Globus pallidus (tissue), 1 donor: ENCODE results near the gene TTBK2.
"Not testable (repeated sequence)": the region's sequence is repeated elsewhere in the genome, so short reads cannot be mapped to it uniquely, and the experiment has no call there.

Experiments
- DNase-seq: peaks from one replicate; pipeline ENCODE4 v3.0.0-alpha.2; 2015; ENCODE audit warnings: low spot score

The TTBK2 gene

DNA sequence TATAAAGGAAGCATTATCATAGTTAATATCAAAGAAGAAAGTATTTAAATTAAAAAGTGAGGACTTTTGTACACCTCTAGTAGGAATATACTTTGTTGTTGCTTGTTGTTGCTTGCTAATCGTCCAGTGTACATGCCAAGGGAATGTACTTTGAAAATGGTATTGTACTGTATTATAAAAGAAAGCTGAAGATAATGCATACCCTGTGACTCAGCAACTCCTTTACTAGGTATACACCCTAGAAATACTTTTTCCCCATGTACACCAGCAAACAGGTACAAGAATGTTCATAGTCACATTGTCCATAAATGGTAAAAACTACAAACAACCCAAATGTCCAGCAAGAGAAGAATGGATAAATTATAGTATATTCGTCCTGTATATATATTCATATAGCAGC is 12.0 kb downstream of the TTBK2 start:
- no peak for DNase-seq

- DNase-seq = no peak
Measured at GRCh38 chr15:42903388-42904324, 16.9 kb downstream of the TTBK2 start.

DNA sequence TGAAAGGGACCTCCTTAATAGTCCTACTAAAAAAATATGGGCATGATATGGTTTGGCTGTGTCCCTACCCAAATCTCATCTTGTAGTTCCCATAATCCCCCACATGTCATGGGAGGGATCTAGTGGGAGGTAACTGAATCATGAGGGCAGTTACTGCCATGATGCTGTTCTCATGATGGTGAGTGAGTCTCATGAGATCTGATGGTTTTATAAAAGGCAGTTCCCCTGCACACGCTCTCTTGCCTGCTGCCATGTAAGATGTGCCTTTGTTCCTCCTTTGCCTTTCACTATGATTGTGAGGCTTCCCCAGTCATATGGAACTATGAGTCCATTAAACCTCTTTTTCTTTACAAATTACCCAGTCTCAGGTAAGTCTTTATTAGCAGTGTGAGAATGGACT is 26.7 kb downstream of the TTBK2 start:
- not testable (repeated sequence) for DNase-seq

DNA sequence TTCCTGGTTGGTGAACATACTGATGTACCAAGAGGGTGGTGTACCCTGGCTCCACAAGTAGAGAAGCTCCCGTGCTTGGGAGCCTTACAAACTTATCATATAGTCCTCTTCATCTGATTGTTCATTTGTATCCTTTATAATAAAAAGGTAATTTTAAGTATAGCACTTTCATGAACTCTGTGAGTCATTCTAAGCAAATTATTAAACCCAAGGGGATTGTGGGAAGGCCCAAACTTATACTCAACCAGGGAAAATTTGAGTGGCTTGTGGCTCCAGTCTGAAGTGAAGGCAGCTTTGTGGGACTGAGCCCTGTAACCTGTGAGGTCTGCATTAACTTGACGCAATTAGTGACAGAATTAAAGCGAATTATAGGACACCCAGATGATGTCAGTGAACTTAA is 29.0 kb downstream of the TTBK2 start:
- DNase-seq = no peak

DNA sequence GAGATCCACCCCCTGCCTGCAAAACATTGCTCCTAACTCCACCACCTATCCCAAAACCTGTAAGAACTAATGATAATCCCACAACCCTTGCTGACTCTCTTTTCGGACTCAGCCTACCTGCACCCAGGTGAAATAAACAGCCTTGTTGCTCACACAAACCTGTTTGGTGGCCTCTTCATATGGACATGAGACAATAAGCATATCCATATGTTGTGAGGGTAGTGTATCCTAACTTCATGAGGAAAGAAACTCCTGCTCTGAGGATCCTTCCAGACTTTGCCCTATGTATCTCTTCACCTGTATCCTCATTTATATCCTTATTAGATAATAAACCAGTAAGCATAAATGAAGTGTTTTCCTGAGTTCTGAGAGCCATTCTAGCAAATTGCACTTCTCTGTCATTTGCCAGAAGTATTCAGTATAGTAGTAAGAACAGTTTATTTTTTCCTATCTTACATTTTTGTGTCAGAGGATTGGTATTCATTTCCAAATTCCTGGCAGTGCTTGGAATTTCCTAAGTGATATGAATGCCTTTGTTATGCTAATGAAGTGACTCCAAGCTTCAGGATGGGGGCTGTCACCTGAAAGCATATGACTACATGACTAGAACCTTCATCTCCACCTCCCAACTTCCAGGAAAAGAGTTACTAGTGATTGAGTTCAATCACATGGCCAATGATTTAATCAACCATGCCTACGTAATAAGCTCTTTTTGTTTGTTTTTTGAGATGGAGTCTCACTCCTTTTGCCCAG is 30.2 kb downstream of the TTBK2 start:
- no peak for DNase-seq

DNA sequence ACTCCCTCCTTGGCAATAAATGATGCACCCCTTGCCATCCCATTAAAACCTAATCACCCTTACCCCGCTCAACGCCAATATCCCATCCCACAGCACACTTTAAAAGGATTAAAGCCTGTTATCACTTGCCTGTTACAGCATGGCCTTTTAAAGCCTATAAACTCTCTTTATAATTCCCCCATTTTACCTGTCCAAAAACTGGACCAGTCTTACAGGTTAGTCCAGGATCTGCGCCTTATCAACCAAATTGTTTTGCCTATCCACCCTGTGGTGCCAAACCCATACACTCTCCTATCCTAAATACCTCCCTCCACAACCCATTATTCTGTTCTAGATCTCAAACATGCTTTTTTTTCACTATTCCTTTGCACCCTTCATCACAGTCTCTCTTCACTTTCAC is 33.2 kb downstream of the TTBK2 start:
- DNase-seq = not testable (repeated sequence)

DNA sequence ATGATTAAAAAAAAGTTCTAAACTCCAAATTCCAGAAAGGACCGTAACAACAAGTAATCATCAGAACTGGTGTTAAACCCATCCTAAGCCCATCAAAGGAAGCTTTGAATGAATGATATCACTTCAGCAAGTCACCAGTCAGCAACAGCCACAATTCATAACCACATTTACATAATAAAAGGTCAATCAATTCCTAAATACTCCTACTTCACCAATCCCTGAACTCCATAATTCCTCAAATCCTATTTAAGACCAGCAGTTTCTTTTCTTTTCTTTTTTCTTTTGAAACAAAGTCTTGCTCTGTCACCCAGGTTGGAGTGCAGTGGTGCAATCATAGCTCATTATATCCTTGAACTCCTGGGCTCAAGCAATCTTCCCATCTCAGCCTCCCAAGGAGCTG is 40.5 kb downstream of the TTBK2 start:
- no peak for DNase-seq

GRCh38 chr15:42879443-42879842 is 41.1 kb downstream of the TTBK2 start:
- DNase-seq = no peak

DNA sequence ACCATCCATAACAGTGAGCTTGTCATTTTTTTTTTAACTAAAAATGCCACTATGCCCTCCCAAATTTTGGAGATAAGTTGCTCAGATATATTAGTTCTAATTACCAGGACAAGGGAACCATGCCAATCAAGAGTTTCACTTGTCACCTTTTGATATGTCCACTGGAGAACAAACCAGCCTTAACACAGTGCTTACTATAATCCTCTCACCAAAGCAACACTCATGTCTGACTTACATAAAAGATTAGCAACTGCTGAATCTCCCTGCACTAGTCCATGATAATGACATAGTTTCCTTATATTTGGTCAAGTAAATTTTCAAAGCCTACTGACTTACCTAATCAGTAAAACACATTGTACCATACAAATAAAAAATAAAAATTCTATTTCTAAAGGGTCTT is 44.4 kb downstream of the TTBK2 start:
- DNase-seq = no peak

GRCh38 chr15:42868683-42869082 is 51.9 kb downstream of the TTBK2 start:
- no peak for DNase-seq

- DNase-seq = no peak
Measured at GRCh38 chr15:42863572-42864239, 56.9 kb downstream of the TTBK2 start.

GRCh38 chr15:42858999-42859789 is 61.4 kb downstream of the TTBK2 start:
- DNase-seq = no peak

- DNase-seq = no peak
Measured at GRCh38 chr15:42858540-42858939, 62.0 kb downstream of the TTBK2 start.

DNA sequence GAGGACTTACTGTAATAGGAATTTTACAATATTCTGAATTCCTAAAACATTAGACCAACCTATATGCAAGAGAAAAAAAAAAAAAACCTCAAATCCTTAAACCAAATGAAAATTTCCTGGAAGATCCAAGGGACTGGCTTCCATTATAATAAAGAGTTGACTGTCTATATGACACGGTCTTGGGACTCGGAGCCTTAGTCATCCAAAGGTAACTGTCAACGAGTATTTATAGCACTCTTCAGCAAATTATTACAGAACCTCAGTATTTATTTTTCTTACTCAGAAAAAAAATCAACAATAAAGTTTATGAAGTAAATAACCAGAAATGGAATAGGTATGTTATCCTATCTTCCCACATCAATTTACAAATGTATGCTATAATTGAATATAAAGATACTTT is 66.0 kb downstream of the TTBK2 start:
- no peak for DNase-seq

GRCh38 chr15:42849836-42850235 is 70.7 kb downstream of the TTBK2 start:
- no peak for DNase-seq

DNA sequence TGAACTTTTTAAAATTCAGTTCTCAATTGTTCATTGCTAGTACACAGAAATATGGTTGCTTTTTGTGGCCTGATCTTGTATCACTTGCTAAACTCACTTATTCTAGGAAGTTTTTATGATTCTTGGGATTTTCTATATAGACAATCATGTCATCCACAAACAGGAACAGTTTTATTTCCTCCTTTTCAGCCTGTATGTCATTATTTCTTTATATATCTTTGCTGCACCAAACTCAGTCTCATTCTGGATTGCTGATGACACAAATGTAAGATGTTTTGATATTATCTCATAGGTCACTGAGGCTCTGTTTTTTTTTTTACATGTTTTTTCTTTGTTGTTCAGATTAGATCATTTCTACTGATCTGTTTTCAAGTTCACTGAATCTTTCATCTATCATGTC is 71.7 kb downstream of the TTBK2 start:
- no peak for DNase-seq

- DNase-seq = no peak
Measured at GRCh38 chr15:42846647-42847046, 73.9 kb downstream of the TTBK2 start.

- DNase-seq = no peak
Measured at GRCh38 chr15:42845581-42845980, 75.0 kb downstream of the TTBK2 start.

- DNase-seq = no peak
Measured at GRCh38 chr15:42843699-42844098, 76.9 kb downstream of the TTBK2 start.

DNA sequence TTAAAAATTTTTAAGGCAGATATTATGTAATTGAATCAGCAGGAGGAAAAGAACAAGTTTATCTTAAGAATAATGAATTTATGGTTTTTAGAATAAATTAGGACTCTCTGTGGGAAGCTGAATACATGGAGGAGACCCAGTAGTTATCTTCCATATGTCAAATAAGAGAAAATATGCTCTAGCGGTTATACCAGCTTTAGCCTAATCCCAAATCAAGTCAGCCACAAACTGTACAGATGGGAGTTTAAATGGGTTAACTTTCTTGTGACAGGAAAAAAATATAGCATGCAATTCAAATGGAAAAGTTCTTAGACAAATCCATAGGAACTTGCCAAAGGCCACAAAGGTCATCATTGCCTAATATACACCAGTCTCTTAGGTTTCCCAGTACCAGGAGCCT is 84.3 kb downstream of the TTBK2 start:
- no peak for DNase-seq

GRCh38 chr15:42832576-42832975 is 88.0 kb downstream of the TTBK2 start:
- no peak for DNase-seq
